BLaER1 treated with 17β-estradiol and CSF1 and Interleukin-3, amounts not matched to agents 10 nM and 100 nM (cell line): ENCODE measurements around the gene CEP128.

Experiments used
- H3K27ac ChIP-seq, 11 experiments: shearing (Covaris generic); formaldehyde crosslinking; 2 replicates each; pipeline ENCODE4 v1.8.1; 2022
- H3K27me3 ChIP-seq, 11 experiments: shearing (Covaris generic); formaldehyde crosslinking; 2 replicates each; pipeline ENCODE4 v1.8.1; 2022
- H3K36me3 ChIP-seq, 11 experiments: shearing (Covaris generic); formaldehyde crosslinking; 2 replicates each; pipeline ENCODE4 v1.8.1; 2022
- H3K4me1 ChIP-seq, 10 experiments: shearing (Covaris generic); formaldehyde crosslinking; 2 replicates each; pipeline ENCODE4 v1.8.1; 2022
- H3K4me2 ChIP-seq, 11 experiments: shearing (Covaris generic); formaldehyde crosslinking; 2 replicates each; pipeline ENCODE4 v1.8.1; 2022
- H3K4me3 ChIP-seq, 10 experiments: shearing (Covaris generic); formaldehyde crosslinking; 2 replicates each; pipeline ENCODE4 v1.8.1; 2022
- H3K9ac ChIP-seq, 11 experiments: shearing (Covaris generic); formaldehyde crosslinking; 2 replicates each; pipeline ENCODE4 v1.8.1; 2022
- H3K9me3 ChIP-seq, 11 experiments: shearing (Covaris generic); formaldehyde crosslinking; replicated peaks in 1 of 11; 2 replicates each; pipeline ENCODE4 v1.8.1; 2022
- H4K20me1 ChIP-seq, 11 experiments: shearing (Covaris generic); formaldehyde crosslinking; 2 replicates each; pipeline ENCODE4 v1.8.1; 2022
- Cebpa-rat ChIP-seq, 11 experiments: shearing (Covaris generic); IDR thresholded peaks; 2 replicates each; pipeline ENCODE4 v1.8.1; 2022

CEP128 gene

GRCh38 chr14:80770114-80770908 lies 171.2 kb downstream of the CEP128 start:
- Histone ChIP-seq H4K20me1 (no peaks in the 10 kb centered on the region), H3K4me3 (no peak overlapping the region), H3K4me1 (no peaks in the 10 kb centered on the region), H3K27me3 (no peaks in the 10 kb centered on the region), H3K9me3 (peaks cover 0 to 10% (median 5%) of the 10 kb centered on the region in 11 experiments; a peak in 6 of 22 replicates), H3K27ac (no peak overlapping the region), H3K4me2 (no peak overlapping the region), H3K9ac (no peak overlapping the region), H3K36me3 (peaks cover 6 to 20% (median 8%) of the 10 kb centered on the region in 11 experiments; a peak in 10 of 22 replicates)
- TF ChIP-seq Cebpa-rat (IDR thresholded peaks at IDR 0.05), result no peak

GRCh38 chr14:80768646-80769045 lies 172.9 kb downstream of the CEP128 start:
- no peak for TF ChIP-seq Cebpa-rat (IDR thresholded peaks at IDR 0.05)
- H3K4me3 ChIP-seq, result no peak overlapping the region

GRCh38 chr14:80764921-80765507 lies 176.5 kb downstream of the CEP128 start:
- Histone ChIP-seq H3K4me1 (no peaks in the 10 kb centered on the region), H3K4me3 (no peak overlapping the region), H4K20me1 (no peaks in the 10 kb centered on the region), H3K27me3 (no peaks in the 10 kb centered on the region), H3K9me3 (peaks cover 0 to 4% (median 0%) of the 10 kb centered on the region in 11 experiments; a peak in 4 of 22 replicates), H3K27ac (no peak overlapping the region), H3K9ac (no peak overlapping the region), H3K36me3 (peaks cover 0 to 21% (median 12%) of the 10 kb centered on the region in 11 experiments; a peak in 11 of 22 replicates), H3K4me2 (no peak overlapping the region)
- no peak for TF ChIP-seq Cebpa-rat (IDR thresholded peaks at IDR 0.05)

More at GRCh38 chr14:80768646-80769045, 172.9 kb downstream of the CEP128 start:
- Histone ChIP-seq H3K27ac (no peak overlapping the region), H3K4me2 (no peak overlapping the region), H4K20me1 (no peaks in the 10 kb centered on the region), H3K9ac (no peak overlapping the region), H3K9me3 (peaks cover 0 to 10% (median 5%) of the 10 kb centered on the region in 11 experiments; a peak in 6 of 22 replicates), H3K36me3 (peaks cover 0 to 15% (median 8%) of the 10 kb centered on the region in 11 experiments; a peak in 10 of 22 replicates), H3K4me1 (no peaks in the 10 kb centered on the region), H3K27me3 (no peaks in the 10 kb centered on the region)

- TF ChIP-seq Cebpa-rat (IDR thresholded peaks at IDR 0.05), result no peak
- Histone ChIP-seq H3K4me1 (no peaks in the 10 kb centered on the region), H4K20me1 (no peaks in the 10 kb centered on the region), H3K9ac (no peak overlapping the region), H3K36me3 (peaks cover 0 to 21% (median 12%) of the 10 kb centered on the region in 11 experiments; a peak in 10 of 22 replicates), H3K4me3 (no peak overlapping the region), H3K27ac (no peak overlapping the region), H3K9me3 (no peaks in the 10 kb centered on the region), H3K27me3 (no peaks in the 10 kb centered on the region), H3K4me2 (no peak overlapping the region)
These were observed 177.0 kb downstream of the CEP128 start for GRCh38 chr14:80764496-80764895.

- Histone ChIP-seq H3K4me2 (no peak overlapping the region), H3K9ac (no peak overlapping the region), H4K20me1 (no peaks in the 10 kb centered on the region), H3K27me3 (no peaks in the 10 kb centered on the region), H3K9me3 (no peaks in the 10 kb centered on the region), H3K36me3 (peaks cover 0 to 27% (median 12%) of the 10 kb centered on the region in 11 experiments; a peak in 12 of 22 replicates), H3K27ac (no peak overlapping the region), H3K4me3 (no peak overlapping the region), H3K4me1 (no peaks in the 10 kb centered on the region)
- no peak for TF ChIP-seq Cebpa-rat (IDR thresholded peaks at IDR 0.05)
These were observed 178.8 kb downstream of the CEP128 start for GRCh38 chr14:80762641-80763228.

GRCh38 chr14:80754696-80755095 lies 186.8 kb downstream of the CEP128 start:
- Histone ChIP-seq H3K36me3 (peaks cover 7 to 75% (median 28%) of the 10 kb centered on the region in 11 experiments; a peak in 20 of 22 replicates), H3K4me3 (no peak overlapping the region), H3K27me3 (no peaks in the 10 kb centered on the region), H3K27ac (no peak overlapping the region), H4K20me1 (no peaks in the 10 kb centered on the region), H3K9me3 (no peaks in the 10 kb centered on the region), H3K4me2 (no peak overlapping the region), H3K9ac (no peak overlapping the region), H3K4me1 (no peaks in the 10 kb centered on the region)
- no peak for TF ChIP-seq Cebpa-rat (IDR thresholded peaks at IDR 0.05)

GRCh38 chr14:80751285-80751684 lies 190.3 kb downstream of the CEP128 start:
- no peak for TF ChIP-seq Cebpa-rat (IDR thresholded peaks at IDR 0.05)
- Histone ChIP-seq H3K9me3 (no peaks in the 10 kb centered on the region), H3K4me3 (no peak overlapping the region), H4K20me1 (no peaks in the 10 kb centered on the region), H3K9ac (no peak overlapping the region), H3K27me3 (no peaks in the 10 kb centered on the region), H3K4me1 (no peaks in the 10 kb centered on the region), H3K36me3 (peaks cover 11 to 57% (median 30%) of the 10 kb centered on the region in 11 experiments; a peak in 20 of 22 replicates), H3K27ac (no peak overlapping the region), H3K4me2 (no peak overlapping the region)

GRCh38 chr14:80726211-80726610 lies 215.3 kb downstream of the CEP128 start:
- TF ChIP-seq Cebpa-rat (IDR thresholded peaks at IDR 0.05), result no peak
- Histone ChIP-seq H3K4me1 (no peaks in the 10 kb centered on the region), H3K36me3 (peaks cover 0 to 10% (median 0%) of the 10 kb centered on the region in 11 experiments; a peak in 7 of 22 replicates), H3K9me3 (no peaks in the 10 kb centered on the region; a peak in 2 of 22 replicates), H3K9ac (no peak overlapping the region), H3K4me3 (no peak overlapping the region), H3K27ac (no peak overlapping the region), H4K20me1 (no peaks in the 10 kb centered on the region), H3K27me3 (no peaks in the 10 kb centered on the region), H3K4me2 (no peak overlapping the region)

GRCh38 chr14:80718940-80719339 lies 222.6 kb downstream of the CEP128 start:
- TF ChIP-seq Cebpa-rat (IDR thresholded peaks at IDR 0.05), result no peak
- Histone ChIP-seq H3K9ac (no peak overlapping the region), H3K27ac (no peak overlapping the region), H3K4me1 (peaks cover 0 to 39% (median 18%) of the 10 kb centered on the region in 10 experiments; a peak in 18 of 20 replicates), H4K20me1 (peaks cover 0 to 6% (median 0%) of the 10 kb centered on the region in 11 experiments; a peak in 1 of 22 replicates), H3K27me3 (no peaks in the 10 kb centered on the region), H3K9me3 (peaks cover 0 to 5% (median 0%) of the 10 kb centered on the region in 11 experiments; a peak in 2 of 22 replicates), H3K4me2 (no peak overlapping the region), H3K36me3 (peaks cover 0 to 10% (median 3%) of the 10 kb centered on the region in 11 experiments; a peak in 5 of 22 replicates), H3K4me3 (no peak overlapping the region)
